HepG2 (cell line): ENCODE data around the gene C14orf93. TPM values are rescaled to one million over a fixed set of nuclear protein-coding genes. Genes with fewer than 3 reads are reported as not detected.
A peak's percentile ranks its signal among the peaks of the same experiment; 100 is the strongest.

Experiments
- ARNT ChIP-seq: fragments of 450-650 bp; IDR thresholded peaks from 2 replicates; pipeline ENCODE4 v1.6.1; 2017
- ATF7 ChIP-seq, 2 experiments: fragments of 450-650 bp in 1 of 2; sonication (generic) in 1 of 2; formaldehyde crosslinking in 1 of 2; IDR thresholded peaks; 2 replicates each; pipeline versions ENCODE4 v1.4.0 to v1.6.1; 2016 to 2020; ENCODE audit warnings: antibody characterized with exemption in 1 of 2, mild to moderate bottlenecking in 1 of 2, missing genetic modification reagents in 1 of 2
- GATAD2A ChIP-seq: IDR thresholded peaks from 2 replicates; pipeline ENCODE4 v1.6.1; 2016
- NFKBIZ ChIP-seq: IDR thresholded peaks from 2 replicates; pipeline ENCODE4 v1.6.1; 2018; ENCODE audit warnings: missing genetic modification reagents, missing compliant biosample characterization
- NONO ChIP-seq, 2 experiments: fragments of 450-650 bp in 1 of 2; sonication (generic) in 1 of 2; formaldehyde crosslinking in 1 of 2; IDR thresholded peaks in 1 of 2; conservative IDR thresholded peaks in 1 of 2; 2 replicates each; pipeline versions ENCODE4 v1.6.1 to v1.8.0; 2017 to 2022; ENCODE audit warnings: mild to moderate bottlenecking in 1 of 2, missing genetic modification reagents in 1 of 2, moderate library complexity in 1 of 2
- RBFOX2 ChIP-seq: fragments of 200-400 bp; formaldehyde crosslinking; IDR thresholded peaks from 2 replicates; pipeline ENCODE4 v1.6.1; 2017; ENCODE audit warnings: low read depth, mild to moderate bottlenecking, low read length
- SALL2 ChIP-seq: sonication (generic); formaldehyde crosslinking; IDR thresholded peaks from 2 replicates; pipeline ENCODE4 v1.8.1; 2023; ENCODE audit warnings: mild to moderate bottlenecking, missing genetic modification reagents, inconsistent platforms
- SSRP1 ChIP-seq: IDR thresholded peaks from 2 replicates; pipeline ENCODE4 v1.6.1; 2016; ENCODE audit warnings: control low read depth
- TBX2 ChIP-seq: sonication (generic); formaldehyde crosslinking; IDR thresholded peaks from 2 replicates; pipeline ENCODE4 v1.5.0; 2020; ENCODE audit warnings: missing genetic modification reagents, mild to moderate bottlenecking, borderline replicate concordance
- TEF ChIP-seq: sonication (generic); formaldehyde crosslinking; IDR thresholded peaks from 2 replicates; pipeline ENCODE4 v1.5.0; 2020; ENCODE audit warnings: missing genetic modification reagents
- THAP11 ChIP-seq: IDR thresholded peaks from 2 replicates; pipeline ENCODE4 v1.6.1; 2016; ENCODE audit warnings: missing biosample characterization, missing genetic modification reagents
- WIZ ChIP-seq: sonication (generic); formaldehyde crosslinking; IDR thresholded peaks from 2 replicates; pipeline ENCODE4 v1.5.1; 2020; ENCODE audit warnings: mild to moderate bottlenecking, missing genetic modification reagents
- ZNF207 ChIP-seq: fragments of 450-650 bp; IDR thresholded peaks from 2 replicates; pipeline ENCODE4 v1.6.1; 2016; ENCODE audit warnings: antibody characterized with exemption, borderline replicate concordance
- ZNF24 ChIP-seq: fragments of 450-650 bp; IDR thresholded peaks from 2 replicates; pipeline ENCODE4 v1.6.1; 2017; ENCODE audit warnings: antibody characterized with exemption, mild to moderate bottlenecking
- ZNF407 ChIP-seq: sonication (generic); formaldehyde crosslinking; IDR thresholded peaks from one replicate; pipeline ENCODE4 v1.5.1; 2020; ENCODE audit warnings: mild to moderate bottlenecking, missing genetic modification reagents; ENCODE audit errors: not compliant biosample characterization
- ZNF431 ChIP-seq: sonication (generic); formaldehyde crosslinking; IDR thresholded peaks from 2 replicates; pipeline ENCODE4 v1.9.0; 2022; ENCODE audit warnings: missing genetic modification reagents, low read depth, mild to moderate bottlenecking, borderline replicate concordance
- ZNF558 ChIP-seq: sonication (generic); formaldehyde crosslinking; IDR thresholded peaks from 2 replicates; pipeline ENCODE4 v1.9.0; 2022; ENCODE audit warnings: mild to moderate bottlenecking, missing genetic modification reagents, borderline replicate concordance
- ZNF569 ChIP-seq: sonication (generic); formaldehyde crosslinking; IDR thresholded peaks from 2 replicates; pipeline ENCODE4 v1.5.0; 2020; ENCODE audit warnings: mild to moderate bottlenecking, missing genetic modification reagents, moderate library complexity, borderline replicate concordance
- ZNF766 ChIP-seq: sonication (generic); formaldehyde crosslinking; IDR thresholded peaks from 2 replicates; pipeline ENCODE4 v1.5.0; 2020; ENCODE audit warnings: missing genetic modification reagents, borderline replicate concordance
- polyA plus RNA-seq, 8 experiments: library from polyadenylated mRNA; depleted of rRNA in 3 of 8; stranded (reverse) in 7 of 8; unstranded in 1 of 8; fragments of >200 nt; fragmentation: Illumina TruSeq in 4 of 8; extraction: Trizol in 4 of 8; gene quantifications; 2 replicates each; pipeline versions ENCODE4 v1.2.1 to v1.2.3, GENCODE V29; 2011 to 2016; ENCODE audit warnings: low read depth in 4 of 8, missing spikeins in 1 of 8, mixed read lengths in 1 of 8; ENCODE audit not compliant: insufficient read depth in 1 of 8
- total RNA-seq, 5 experiments: library from RNA; depleted of rRNA; stranded (reverse); fragments of >200 nt; fragmentation: Illumina TruSeq; extraction: Trizol; gene quantifications; 2 replicates each; pipeline ENCODE4 v1.2.3, GENCODE V29; 2016; ENCODE audit warnings: low read depth in 1 of 5

Gene C14orf93
- total and polyA plus RNA-seq, 2 of the 13 experiments (the other 11 are each of a cell fraction or from before 2014, with no cell fraction given) = 11.4 to 22.5 TPM

- TF ChIP-seq TBX2 (CRISPR knock-in tag) (peak; percentile 96), ARNT (no peak), ZNF766 (CRISPR knock-in tag) (no peak), ATF7 (IDR thresholded peaks at IDR 0.05) (peak; percentile 89), ATF7 (CRISPR knock-in tag; IDR thresholded peaks at IDR 0.05) (peak; percentile 96), ZNF207 (no peak), ZNF569 (CRISPR knock-in tag) (no peak), TEF (CRISPR knock-in tag) (no peak), RBFOX2 (peak; percentile 82), ZNF407 (CRISPR knock-in tag) (no peak), SSRP1 (CRISPR knock-in tag) (peak; percentile 98; the same call in 1 of the 2 replicates), NFKBIZ (CRISPR knock-in tag) (peak; percentile 91; the same call in 1 of the 2 replicates), ZNF558 (CRISPR knock-in tag) (no peak), THAP11 (CRISPR knock-in tag) (peak; percentile 88), SALL2 (CRISPR knock-in tag) (no peak), GATAD2A (CRISPR knock-in tag) (peak; percentile 100), ZNF24 (peak; percentile 46; the same call in 1 of the 2 replicates), ZNF431 (no peak), NONO (IDR thresholded peaks at IDR 0.05) (no peak), NONO (CRISPR knock-in tag; conservative IDR thresholded peaks at IDR 0.05) (no peak), WIZ (CRISPR knock-in tag) (peak; percentile 88; the same call in 1 of the 2 replicates)
These were observed 33.1 kb downstream of the C14orf93 start (continued) for GRCh38 chr14:22976620-22977433.
